Measurements from ENCODE around the gene WASHC4.

Gene WASHC4

GRCh38 chr12:105198961-105199360 lies 91.4 kb downstream of the WASHC4 start:
- no peaks in the 10 kb centered on the region for H3K27me3 ChIP-seq
- peaks cover 11 to 14% of the 10 kb centered on the region in 2 experiments for H3K4me1 ChIP-seq (ENCODE audit: control insufficient read depth in 1 of 2, insufficient read depth in 1 of 2, low read depth in 1 of 2, low read length in 1 of 2)
- peaks cover 98% of the 10 kb centered on the region for H3K36me3 ChIP-seq
- peak overlapping the region; percentile 39 for H3K27ac ChIP-seq
- no peak for TF ChIP-seq CTCF (IDR thresholded peaks at IDR 0.05)
- no peaks in the 10 kb centered on the region for H3K9me3 ChIP-seq
- H3K4me3 ChIP-seq (ENCODE audit: low read depth in 1 of 2, low read length in 1 of 2) = no peak overlapping the region

DNA sequence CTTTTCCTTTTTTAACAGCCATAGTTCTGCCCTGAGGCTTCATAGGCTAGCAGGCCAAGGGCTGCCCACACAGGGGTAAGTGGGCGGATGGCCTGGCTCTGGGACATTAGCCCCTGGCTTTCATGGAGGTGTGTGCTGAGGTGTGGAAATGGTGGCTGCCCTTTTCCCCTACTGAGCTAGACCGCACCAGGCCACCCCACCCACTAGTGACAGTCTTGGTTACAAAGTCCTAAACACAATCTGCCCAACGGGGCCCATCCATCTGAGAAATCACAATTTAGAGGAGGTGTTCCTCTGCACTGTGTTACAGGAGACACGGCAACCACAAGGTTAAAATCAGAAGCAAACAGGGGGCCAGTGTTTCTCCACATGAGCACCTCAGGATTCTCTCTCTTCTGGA lies 92.9 kb downstream of the WASHC4 start:
- Histone ChIP-seq H3K9me3 (no peaks in the 10 kb centered on the region), H3K27ac (no peak overlapping the region), H3K27me3 (no peaks in the 10 kb centered on the region), H3K36me3 (peaks cover 98% of the 10 kb centered on the region), H3K4me3 (ENCODE audit: low read depth in 1 of 2, low read length in 1 of 2) (no peak overlapping the region), H3K4me1 (ENCODE audit: control insufficient read depth in 1 of 2, insufficient read depth in 1 of 2, low read depth in 1 of 2, low read length in 1 of 2) (peaks cover 11 to 14% of the 10 kb centered on the region in 2 experiments)
- TF ChIP-seq CTCF (IDR thresholded peaks at IDR 0.05) = no peak

DNA sequence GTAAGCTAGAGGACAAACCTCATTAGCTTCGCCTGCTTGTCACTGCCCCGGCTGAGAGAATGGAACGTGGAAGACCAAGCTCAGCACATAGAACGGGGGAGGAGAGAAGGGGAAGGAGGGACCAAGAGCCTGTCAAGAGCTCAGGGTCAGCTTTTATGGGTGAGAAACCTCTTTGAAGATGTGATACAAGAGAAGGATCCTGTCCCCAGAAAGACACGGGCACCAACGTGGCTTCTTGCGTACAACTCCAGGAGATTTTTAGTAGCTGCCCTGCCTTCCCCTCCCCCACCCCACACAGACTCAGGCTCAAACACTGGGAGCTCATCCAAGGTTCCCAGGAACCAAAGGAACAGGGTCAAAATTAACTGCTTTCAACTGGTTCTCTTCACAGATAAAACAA lies 93.8 kb downstream of the WASHC4 start:
- Histone ChIP-seq H3K36me3 (peaks cover 98% of the 10 kb centered on the region), H3K27me3 (no peaks in the 10 kb centered on the region), H3K27ac (no peak overlapping the region)

DNA sequence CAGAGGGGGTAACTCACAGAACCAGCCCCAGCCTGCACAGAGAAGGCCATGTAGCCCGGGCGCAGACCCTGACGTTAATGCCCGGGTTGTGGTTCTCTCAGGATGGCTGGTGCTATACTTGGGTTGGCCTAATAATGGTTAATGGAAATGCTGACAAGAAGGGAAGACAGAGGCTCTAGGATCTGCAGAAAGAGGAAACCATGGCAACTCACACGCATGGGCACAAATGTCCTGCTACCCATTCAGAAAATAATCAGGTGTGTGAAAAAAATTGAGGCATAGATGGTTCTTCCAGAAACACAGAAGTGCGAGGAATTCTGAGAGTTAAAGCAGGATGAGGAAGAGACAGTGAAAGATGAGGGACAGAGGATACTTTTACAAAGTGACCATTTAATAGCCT lies 94.7 kb downstream of the WASHC4 start:
- Histone ChIP-seq H3K27me3 (no peaks in the 10 kb centered on the region), H3K36me3 (peaks cover 98% of the 10 kb centered on the region), H3K27ac (no peak overlapping the region)

More for the DNA sequence above, 93.8 kb downstream of the WASHC4 start:
- Histone ChIP-seq H3K9me3 (no peaks in the 10 kb centered on the region), H3K4me1 (ENCODE audit: control insufficient read depth in 1 of 2, insufficient read depth in 1 of 2, low read depth in 1 of 2, low read length in 1 of 2) (peaks cover 11 to 14% of the 10 kb centered on the region in 2 experiments), H3K4me3 (ENCODE audit: low read depth in 1 of 2, low read length in 1 of 2) (no peak overlapping the region)
- no peak for TF ChIP-seq CTCF (IDR thresholded peaks at IDR 0.05)

DNA sequence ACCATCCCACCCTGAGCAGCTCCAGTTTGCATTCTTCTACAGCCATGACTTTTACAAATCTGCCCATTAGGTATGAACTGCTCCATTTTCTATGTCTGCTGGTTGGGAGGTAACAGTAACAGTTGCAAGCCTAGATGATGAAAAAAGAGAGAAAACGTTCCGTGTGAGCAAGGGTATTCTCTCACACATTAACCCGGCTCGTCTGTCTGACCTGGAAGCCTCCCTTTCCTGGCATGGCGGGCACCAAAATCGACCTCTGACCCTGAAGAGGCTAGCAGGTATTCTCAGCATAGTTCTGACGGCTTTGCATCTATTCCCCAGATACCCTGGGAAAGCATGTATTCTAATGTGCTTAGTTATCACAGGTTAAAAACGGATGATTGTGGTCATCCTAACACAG lies 96.6 kb downstream of the WASHC4 start:
- no peak for TF ChIP-seq CTCF (IDR thresholded peaks at IDR 0.05)
- H3K27ac ChIP-seq = no peak overlapping the region
- no peak overlapping the region for H3K4me3 ChIP-seq (ENCODE audit: low read depth in 1 of 2, low read length in 1 of 2)
- H3K4me1 ChIP-seq (ENCODE audit: control insufficient read depth in 1 of 2, insufficient read depth in 1 of 2, low read depth in 1 of 2, low read length in 1 of 2) = peaks cover 3 to 5% of the 10 kb centered on the region in 2 experiments
- H3K27me3 ChIP-seq = no peaks in the 10 kb centered on the region
- H3K9me3 ChIP-seq = no peaks in the 10 kb centered on the region
- H3K36me3 ChIP-seq = peaks cover 98% of the 10 kb centered on the region

More for the DNA sequence above, 94.7 kb downstream of the WASHC4 start:
- no peak for TF ChIP-seq CTCF (IDR thresholded peaks at IDR 0.05)
- Histone ChIP-seq H3K4me1 (ENCODE audit: control insufficient read depth in 1 of 2, insufficient read depth in 1 of 2, low read depth in 1 of 2, low read length in 1 of 2) (peaks cover 11 to 14% of the 10 kb centered on the region in 2 experiments), H3K9me3 (no peaks in the 10 kb centered on the region), H3K4me3 (ENCODE audit: low read depth in 1 of 2, low read length in 1 of 2) (no peak overlapping the region)

- peaks cover 100% of the 10 kb centered on the region for H3K36me3 ChIP-seq
- H3K27ac ChIP-seq = no peak overlapping the region
- no peaks in the 10 kb centered on the region for H3K9me3 ChIP-seq
- no peaks in the 10 kb centered on the region for H3K27me3 ChIP-seq
- H3K4me3 ChIP-seq (ENCODE audit: low read depth in 1 of 2, low read length in 1 of 2) = no peak overlapping the region
- TF ChIP-seq CTCF (IDR thresholded peaks at IDR 0.05) = no peak
- no peaks in the 10 kb centered on the region for H3K4me1 ChIP-seq (ENCODE audit: control insufficient read depth in 1 of 2, insufficient read depth in 1 of 2, low read depth in 1 of 2, low read length in 1 of 2)
Observed at GRCh38 chr12:105204916-105205315, 97.4 kb downstream of the WASHC4 start.

Measured in neutrophil (primary cell).